ENCODE results near the gene SH3BP2. TPM values are rescaled to one million over a fixed set of nuclear protein-coding genes. Genes with fewer than 3 reads are reported as not detected.

SH3BP2 gene
- total RNA-seq, 2 experiments from 2014 or later: 10.9 to 31.6 TPM

GRCh38 chr4:2866160-2866861 lies 73.4 kb downstream of the SH3BP2 start:
- Histone ChIP-seq H3K4me2 (ENCODE audit: low read length) (no peak overlapping the region), H4K20me1 (ENCODE audit: insufficient read depth, low read length) (peaks cover 5% of the 10 kb centered on the region), H3K79me2 (ENCODE audit: insufficient read depth, low read depth, low read length) (no peaks in the 10 kb centered on the region), H2AFZ (ENCODE audit: low read length) (no peak overlapping the region), H3K36me3 (ENCODE audit: insufficient read depth, low read length) (no peaks in the 10 kb centered on the region), H3K27ac (ENCODE audit: low read depth, low read length, poor library complexity, severe bottlenecking) (no peak overlapping the region), H3K4me1 (ENCODE audit: insufficient read depth, low read length, poor library complexity, severe bottlenecking) (peaks cover 11% of the 10 kb centered on the region), H3K9me2 (ENCODE audit: insufficient read depth, low read length) (no peaks in the 10 kb centered on the region), H3K9me3 (ENCODE audit: low read length) (no peaks in the 10 kb centered on the region), H3K4me3 (ENCODE audit: low read depth, low read length, poor library complexity, severe bottlenecking) (no peak overlapping the region)
- no peak for DNase-seq (ENCODE audit: low spot score)
- POLR2A ChIA-PET: no interaction called here
- BruUV-seq (replicated peaks): no TSS peak
- intact Hi-C loops (cut with micrococcal nuclease; ENCODE audit: unreplicated experiment): no loop called here
- CTCF ChIA-PET (ENCODE audit: unreplicated experiment): interaction anchor here (0.6 kb wide), 1 partner anchor 42 kb away, joined by 4 read pairs; no protein-coding TSS in a partner anchor
- TF ChIP-seq EZH2phosphoT487 (IDR thresholded peaks at IDR 0.05; ENCODE audit: borderline replicate concordance, low read depth, low read length): no peak
- TF ChIP-seq CTCF (conservative IDR thresholded peaks at IDR 0.05; ENCODE audit: low read length): no peak

- no TSS peak for BruUV-seq (replicated peaks)
- no peak for TF ChIP-seq CTCF (conservative IDR thresholded peaks at IDR 0.05; ENCODE audit: low read length)
- no peak for TF ChIP-seq EZH2phosphoT487 (IDR thresholded peaks at IDR 0.05; ENCODE audit: borderline replicate concordance, low read depth, low read length)
- no peaks in the 10 kb centered on the region for H3K36me3 ChIP-seq (ENCODE audit: insufficient read depth, low read length)
- H3K27ac ChIP-seq (ENCODE audit: low read depth, low read length, poor library complexity, severe bottlenecking): no peak overlapping the region
- intact Hi-C loops (cut with micrococcal nuclease; ENCODE audit: unreplicated experiment): no loop called here
- H3K79me2 ChIP-seq (ENCODE audit: insufficient read depth, low read depth, low read length): no peaks in the 10 kb centered on the region
- H3K4me3 ChIP-seq (ENCODE audit: low read depth, low read length, poor library complexity, severe bottlenecking): no peak overlapping the region
- ChIA-PET POLR2A (no interaction called here), CTCF (ENCODE audit: unreplicated experiment) (interaction anchor here (0.6 to 0.8 kb wide), 2 partner anchors 24 to 41 kb away, joined by 3 to 4 read pairs; no protein-coding TSS in a partner anchor)
- no peak overlapping the region for H3K4me2 ChIP-seq (ENCODE audit: low read length)
- no peak for DNase-seq (ENCODE audit: low spot score)
- H4K20me1 ChIP-seq (ENCODE audit: insufficient read depth, low read length): peaks cover 5% of the 10 kb centered on the region
- no peak overlapping the region for H2AFZ ChIP-seq (ENCODE audit: low read length)
- H3K9me3 ChIP-seq (ENCODE audit: low read length): no peaks in the 10 kb centered on the region
- H3K9me2 ChIP-seq (ENCODE audit: insufficient read depth, low read length): no peaks in the 10 kb centered on the region
- H3K4me1 ChIP-seq (ENCODE audit: insufficient read depth, low read length, poor library complexity, severe bottlenecking): peaks cover 11% of the 10 kb centered on the region
Observed at GRCh38 chr4:2866891-2867290, 74.0 kb downstream of the SH3BP2 start.

Measured in OCI-LY7 (cell line).